Endothelial cell (in vitro differentiated cells): ENCODE data around the gene AP2A1. TPM values are rescaled to one million over a fixed set of nuclear protein-coding genes. Genes with fewer than 3 reads are reported as not detected.

Experiments used
- DNase-seq: peaks from one replicate; pipeline ENCODE4 v3.0.0; 2021; ENCODE audit warnings: low spot score
- H3K27ac Mint-ChIP-seq: one replicate; pipeline ENCODE4 v1.8.0; 2021; ENCODE audit warnings: mixed read lengths, inconsistent platforms; ENCODE audit not compliant: unreplicated experiment
- H3K27me3 Mint-ChIP-seq: one replicate; pipeline ENCODE4 v1.8.0; 2021; ENCODE audit warnings: mild to moderate bottlenecking, moderate library complexity, mixed read lengths, inconsistent platforms; ENCODE audit not compliant: unreplicated experiment
- H3K36me3 Mint-ChIP-seq: one replicate; pipeline ENCODE4 v1.8.0; 2021; ENCODE audit warnings: mild to moderate bottlenecking, low read depth, mixed read lengths, inconsistent platforms; ENCODE audit not compliant: unreplicated experiment
- H3K4me1 Mint-ChIP-seq: one replicate; pipeline ENCODE4 v1.8.0; 2021; ENCODE audit warnings: mild to moderate bottlenecking, mixed read lengths, inconsistent platforms; ENCODE audit not compliant: unreplicated experiment
- H3K4me3 Mint-ChIP-seq: one replicate; pipeline ENCODE4 v1.8.0; 2021; ENCODE audit warnings: mild to moderate bottlenecking, mixed read lengths, inconsistent platforms; ENCODE audit not compliant: unreplicated experiment
- H3K9me3 Mint-ChIP-seq: one replicate; pipeline ENCODE4 v1.8.0; 2021; ENCODE audit warnings: mixed read lengths, inconsistent platforms; ENCODE audit not compliant: unreplicated experiment
- CTCF ChIP-seq: fragments of 200-600 bp; sonication (generic); IDR thresholded peaks from one replicate; pipeline ENCODE4 v1.5.0; 2021; ENCODE audit warnings: antibody characterized with exemption; ENCODE audit not compliant: unreplicated experiment
- total RNA-seq: library from RNA; stranded (reverse); fragmentation: NEBNext Ultra II Directional; extraction: Animal tissue kit (Norgen Biotek cat#: 25700); gene quantifications from one replicate; pipeline ENCODE4 v1.2.1, GENCODE V29; 2021; ENCODE audit not compliant: unreplicated experiment

AP2A1 gene
- total RNA-seq, 1 donor from 2014 or later: 191 TPM

GRCh38 chr19:49852631-49853126, 85.9 kb downstream of the AP2A1 start:
- no peak for DNase-seq
- H3K27ac Mint-ChIP-seq: peak overlapping the region; percentile 88
- no peak for TF ChIP-seq CTCF
- H3K4me1 Mint-ChIP-seq: peaks cover 25% of the 10 kb centered on the region
- H3K9me3 Mint-ChIP-seq: no peaks in the 10 kb centered on the region
- H3K4me3 Mint-ChIP-seq: peak overlapping the region; percentile 93
- H3K36me3 Mint-ChIP-seq: peaks cover 37% of the 10 kb centered on the region
- H3K27me3 Mint-ChIP-seq: peaks cover 35% of the 10 kb centered on the region

DNA sequence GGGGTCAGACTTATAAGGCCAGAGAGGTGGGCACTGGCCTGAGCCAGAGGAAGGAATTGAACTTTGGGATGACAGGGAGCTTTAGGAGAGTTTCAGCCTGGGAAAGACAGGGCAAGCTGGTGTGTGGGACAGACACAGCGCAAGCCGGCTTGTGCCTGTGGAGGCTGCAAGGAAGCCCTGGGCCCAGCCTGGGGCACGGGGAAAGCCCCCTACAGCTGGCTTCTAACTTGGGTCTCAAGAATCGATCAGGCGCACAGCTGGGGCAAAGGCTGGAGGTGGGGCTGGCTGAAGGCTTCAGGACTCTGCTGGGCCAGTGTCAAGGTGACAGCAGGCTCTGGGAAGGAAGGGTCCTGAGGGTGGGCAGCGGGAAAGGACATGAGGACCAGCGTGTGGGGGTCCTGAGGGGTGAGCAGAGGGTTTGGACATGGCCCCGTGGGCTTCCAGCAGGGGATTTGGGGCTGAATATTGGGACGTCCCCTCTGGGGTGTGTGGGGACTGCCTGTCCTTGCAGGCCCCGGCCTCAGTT, 87.1 kb downstream of the AP2A1 start:
- Mint-ChIP-seq H3K27me3 (peaks cover 38% of the 10 kb centered on the region), H3K9me3 (no peaks in the 10 kb centered on the region), H3K4me3 (peak overlapping the region; percentile 85), H3K4me1 (peaks cover 25% of the 10 kb centered on the region), H3K36me3 (peaks cover 40% of the 10 kb centered on the region), H3K27ac (peak overlapping the region; percentile 18)
- DNase-seq: no peak
- no peak for TF ChIP-seq CTCF

DNA sequence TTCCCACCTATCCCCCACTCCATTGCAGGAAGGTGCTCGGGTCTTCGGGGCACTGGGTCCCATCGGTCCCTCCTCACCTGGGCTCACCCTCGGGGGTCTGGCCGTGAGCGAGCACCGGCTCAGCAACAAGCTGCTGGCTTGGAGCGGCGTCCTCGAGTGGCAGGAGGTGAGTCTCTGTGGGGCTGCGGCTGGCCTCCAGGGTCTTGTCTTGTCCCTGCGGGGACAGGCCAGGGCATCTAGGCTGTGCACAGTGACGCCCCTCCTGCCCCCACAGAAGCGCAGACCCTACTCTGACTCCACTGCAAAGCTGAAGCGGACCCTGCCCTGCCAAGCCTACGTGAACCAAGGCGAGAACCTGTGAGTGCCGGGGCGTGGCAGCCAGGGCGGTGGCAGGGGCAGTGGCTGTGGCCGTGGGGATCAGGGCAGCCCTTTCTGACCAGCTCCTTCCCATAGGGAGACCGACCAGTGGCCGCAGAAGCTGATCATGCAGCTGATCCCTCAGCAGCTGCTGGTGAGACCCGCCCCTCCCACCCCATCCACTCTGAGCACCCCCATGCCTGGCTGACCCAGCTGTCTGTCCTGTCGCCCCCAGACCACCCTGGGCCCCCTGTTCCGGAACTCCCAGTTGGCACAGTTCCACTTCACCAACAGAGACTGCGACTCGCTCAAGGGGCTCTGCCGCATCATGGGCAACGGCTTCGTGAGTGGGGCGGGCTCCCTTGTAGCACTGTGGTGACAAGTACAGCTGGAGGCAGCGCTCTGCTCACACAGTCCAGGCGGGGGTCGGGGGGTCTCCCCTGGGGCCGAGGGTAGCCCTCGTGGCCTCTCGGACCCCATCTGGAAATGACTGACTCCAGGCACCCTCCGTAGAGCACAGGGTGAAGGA, 87.8 kb downstream of the AP2A1 start:
- H3K9me3 Mint-ChIP-seq: no peaks in the 10 kb centered on the region
- H3K4me3 Mint-ChIP-seq: no peak overlapping the region
- peaks cover 22% of the 10 kb centered on the region for H3K4me1 Mint-ChIP-seq
- DNase-seq: no peak
- no peak overlapping the region for H3K27ac Mint-ChIP-seq
- no peak for TF ChIP-seq CTCF
- H3K27me3 Mint-ChIP-seq: peaks cover 39% of the 10 kb centered on the region
- H3K36me3 Mint-ChIP-seq: peaks cover 37% of the 10 kb centered on the region

DNA sequence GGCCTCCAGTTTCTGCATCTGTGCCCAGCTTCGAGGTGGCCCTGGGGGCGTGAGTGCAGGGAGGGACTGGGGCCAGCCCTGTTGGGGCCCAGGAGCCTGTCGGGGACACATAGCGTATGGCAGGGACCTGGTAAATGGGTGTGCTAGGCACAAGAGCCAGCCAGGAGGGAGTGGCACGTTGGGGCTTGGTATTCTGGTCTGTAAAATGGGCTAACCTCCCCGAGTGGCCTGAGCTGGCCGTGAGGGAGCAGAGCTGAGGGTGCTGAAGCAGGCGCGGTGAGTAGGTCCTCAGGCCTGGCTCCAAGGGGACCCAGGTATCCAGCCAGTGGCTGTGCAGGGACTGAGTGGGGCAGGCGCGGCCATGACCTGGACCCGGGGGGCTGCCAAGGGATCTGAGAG, 88.5 kb downstream of the AP2A1 start:
- no peak for TF ChIP-seq CTCF
- H3K4me3 Mint-ChIP-seq: peak overlapping the region; percentile 69
- H3K9me3 Mint-ChIP-seq: no peaks in the 10 kb centered on the region
- peaks cover 16% of the 10 kb centered on the region for H3K4me1 Mint-ChIP-seq
- no peak overlapping the region for H3K27ac Mint-ChIP-seq
- DNase-seq: no peak
- H3K27me3 Mint-ChIP-seq: peaks cover 33% of the 10 kb centered on the region
- H3K36me3 Mint-ChIP-seq: peaks cover 30% of the 10 kb centered on the region
